IMR-90 (cell line): ENCODE results near the gene LRRN2. TPM values are rescaled to one million over a fixed set of nuclear protein-coding genes. Genes with fewer than 3 reads are reported as not detected.

Experiments
- ATAC-seq: fragments of 200-7000 bp; cut with Tn5 transposase; 2 replicates; pipeline ENCODE4 v1.9.1; 2020; ENCODE audit warnings: low read depth, mild to moderate bottlenecking, moderate library complexity
- BruUV-seq: library from RNA; stranded (reverse); fragments of 400-500 nt; replicated peaks from 2 replicates; lab custom pipeline; 2021; lab: Mats Ljungman, UMichigan
- CTCF ChIA-PET: fragments of 300-600 bp; formaldehyde crosslinking; extraction: SDS; loops from one replicate; lab custom pipeline; 2021; ENCODE audit warnings: antibody characterized with exemption; lab: Yijun Ruan, JAX
- POLR2A ChIA-PET: fragments of 300-600 bp; sonication (Branson Sonifier 250); formaldehyde crosslinking; loops from one replicate; lab custom pipeline; 2022; ENCODE audit warnings: antibody characterized with exemption; ENCODE audit not compliant: unreplicated experiment; lab: Charles Lee
- DNase-seq: peaks from one replicate; pipeline ENCODE4 v3.0.0; 2013
- H2AFZ ChIP-seq: replicated peaks from 2 replicates; pipeline ENCODE3; 2013; ENCODE audit warnings: low read length, mild to moderate bottlenecking; ENCODE audit not compliant: poor library complexity
- H2AK5ac ChIP-seq: 2 replicates; pipeline ENCODE4 v1.6.1; 2013; ENCODE audit warnings: low read depth, low read length, inconsistent platforms
- H2AK9ac ChIP-seq: replicated peaks from 2 replicates; pipeline ENCODE3; 2013; ENCODE audit warnings: mild to moderate bottlenecking, low read depth, low read length, moderate library complexity; ENCODE audit not compliant: poor library complexity
- H2BK120ac ChIP-seq: 2 replicates; pipeline ENCODE4 v1.6.1; 2013; ENCODE audit warnings: low read depth, low read length, inconsistent platforms
- H2BK15ac ChIP-seq: 3 replicates; pipeline ENCODE4 v1.6.1; 2013; ENCODE audit warnings: low read depth, low read length, inconsistent platforms
- H2BK20ac ChIP-seq: 2 replicates; pipeline ENCODE4 v1.6.1; 2013; ENCODE audit warnings: low read depth, mild to moderate bottlenecking, inconsistent platforms, low read length, moderate library complexity
- H2BK5ac ChIP-seq: 2 replicates; pipeline ENCODE4 v1.6.1; 2013; ENCODE audit warnings: mild to moderate bottlenecking, low read depth, low read length, inconsistent platforms; ENCODE audit not compliant: poor library complexity, severe bottlenecking
- H3K14ac ChIP-seq: replicated peaks from 2 replicates; pipeline ENCODE4 v1.6.1; 2013; ENCODE audit warnings: low read depth, low read length, inconsistent platforms
- H3K18ac ChIP-seq: 2 replicates; pipeline ENCODE4 v1.6.1; 2013; ENCODE audit warnings: low read depth, low read length, control low read depth
- H3K23ac ChIP-seq: 2 replicates; pipeline ENCODE4 v1.6.1; 2013; ENCODE audit warnings: low read depth, low read length, inconsistent platforms
- H3K27ac ChIP-seq: 2 replicates; pipeline ENCODE4 v1.5.1; 2013; ENCODE audit warnings: mild to moderate bottlenecking, control low read depth, low read length; ENCODE audit not compliant: insufficient read depth
- H3K27me3 ChIP-seq: 2 replicates; pipeline ENCODE4 v1.6.1; 2013; ENCODE audit warnings: low read length; ENCODE audit not compliant: control insufficient read depth, insufficient read depth
- H3K36me3 ChIP-seq: 2 replicates; pipeline ENCODE4 v1.6.1; 2013; ENCODE audit warnings: low read length, mixed read lengths; ENCODE audit not compliant: control insufficient read depth, insufficient read depth
- H3K4ac ChIP-seq: 2 replicates; pipeline ENCODE4 v1.6.1; 2013; ENCODE audit warnings: low read depth, low read length, inconsistent platforms
- H3K4me1 ChIP-seq: 2 replicates; pipeline ENCODE4 v1.6.1; 2013; ENCODE audit warnings: low read length, mixed read lengths; ENCODE audit not compliant: control insufficient read depth, insufficient read depth
- H3K4me2 ChIP-seq: 2 replicates; pipeline ENCODE4 v1.6.1; 2013; ENCODE audit warnings: low read depth, mild to moderate bottlenecking, control low read depth, low read length, moderate library complexity
- H3K4me3 ChIP-seq: 2 replicates; pipeline ENCODE4 v1.5.1; 2013; ENCODE audit warnings: low read depth, mild to moderate bottlenecking, control low read depth, low read length, moderate library complexity; ENCODE audit not compliant: insufficient read depth
- H3K56ac ChIP-seq: 2 replicates; pipeline ENCODE4 v1.6.1; 2013; ENCODE audit warnings: low read length, inconsistent platforms; ENCODE audit not compliant: insufficient read depth; ENCODE audit errors: extremely low read depth
- H3K79me1 ChIP-seq, 2 experiments: 2 replicates each; pipeline ENCODE4 v1.6.1; 2013; ENCODE audit warnings: low read length in 2 of 2, inconsistent platforms in 1 of 2, low read depth in 1 of 2
- H3K9ac ChIP-seq: 2 replicates; pipeline ENCODE4 v1.6.1; 2013; ENCODE audit warnings: low read depth, low read length, control low read depth
- H3K9me1 ChIP-seq: 2 replicates; pipeline ENCODE4 v1.6.1; 2013; ENCODE audit warnings: low read length, inconsistent platforms; ENCODE audit not compliant: insufficient read depth
- H3K9me3 ChIP-seq: 2 replicates; pipeline ENCODE4 v1.6.1; 2013; ENCODE audit warnings: low read length; ENCODE audit not compliant: control insufficient read depth, insufficient read depth
- H4K20me1 ChIP-seq: 2 replicates; pipeline ENCODE4 v1.6.1; 2013; ENCODE audit warnings: low read length, inconsistent platforms; ENCODE audit not compliant: insufficient read depth
- H4K5ac ChIP-seq: 2 replicates; pipeline ENCODE4 v1.6.1; 2013; ENCODE audit warnings: mild to moderate bottlenecking, low read depth, low read length, control low read depth
- H4K8ac ChIP-seq, 2 experiments: 2 replicates each; pipeline ENCODE4 v1.6.1; 2013; ENCODE audit warnings: low read depth in 2 of 2, low read length in 2 of 2, control low read depth in 1 of 2, inconsistent platforms in 1 of 2
- H4K91ac ChIP-seq: 2 replicates; pipeline ENCODE4 v1.6.1; 2013; ENCODE audit warnings: low read depth, low read length, inconsistent platforms; ENCODE audit not compliant: insufficient read depth
- BHLHE40 ChIP-seq: fragments of 150-350 bp; IDR thresholded peaks from 2 replicates; pipeline ENCODE4 v1.6.1; 2016; ENCODE audit warnings: mild to moderate bottlenecking, low read depth, low read length
- CEBPB ChIP-seq: IDR thresholded peaks from 2 replicates; pipeline ENCODE4 v1.6.1; 2012; ENCODE audit warnings: low read depth, low read length, improper control_type of control experiment
- CHD1 ChIP-seq: IDR thresholded peaks from 2 replicates; pipeline ENCODE4 v1.6.1; 2012; ENCODE audit warnings: low read depth, low read length, improper control_type of control experiment
- CTCF ChIP-seq: conservative IDR thresholded peaks from 2 replicates; pipeline ENCODE4 v1.5.1; 2012; ENCODE audit warnings: mild to moderate bottlenecking, low read depth, low read length, improper control_type of control experiment
- ELK1 ChIP-seq: fragments of 150-350 bp; IDR thresholded peaks from 2 replicates; pipeline ENCODE4 v1.6.1; 2016; ENCODE audit warnings: low read depth, mild to moderate bottlenecking, low read length, moderate library complexity, borderline replicate concordance
- FOS ChIP-seq: fragments of 150-350 bp; IDR thresholded peaks from 2 replicates; pipeline ENCODE4 v1.6.1; 2016; ENCODE audit warnings: low read depth, low read length
- MAFK ChIP-seq: IDR thresholded peaks from 2 replicates; pipeline ENCODE4 v1.6.1; 2012; ENCODE audit warnings: low read depth, low read length, improper control_type of control experiment
- MAZ ChIP-seq: IDR thresholded peaks from 2 replicates; pipeline ENCODE4 v1.6.1; 2012; ENCODE audit warnings: low read depth, mild to moderate bottlenecking, low read length, improper control_type of control experiment, moderate library complexity, borderline replicate concordance
- MXI1 ChIP-seq: IDR thresholded peaks from 2 replicates; pipeline ENCODE4 v1.6.1; 2012; ENCODE audit warnings: low read depth, mild to moderate bottlenecking, low read length, moderate library complexity, borderline replicate concordance
- NFE2L2 ChIP-seq: fragments of 150-350 bp; IDR thresholded peaks from 2 replicates; pipeline ENCODE4 v1.6.1; 2016; ENCODE audit warnings: low read depth, mild to moderate bottlenecking, low read length
- RAD21 ChIP-seq: IDR thresholded peaks from 2 replicates; pipeline ENCODE4 v1.6.1; 2012; ENCODE audit warnings: low read length, improper control_type of control experiment
- RCOR1 ChIP-seq: IDR thresholded peaks from 2 replicates; pipeline ENCODE4 v1.6.1; 2012; ENCODE audit warnings: mild to moderate bottlenecking, low read length, improper control_type of control experiment; ENCODE audit not compliant: insufficient replicate concordance
- RFX5 ChIP-seq: IDR thresholded peaks from 2 replicates; pipeline ENCODE4 v1.8.0; 2012; ENCODE audit warnings: low read depth, mild to moderate bottlenecking, low read length, moderate library complexity
- USF2 ChIP-seq: fragments of 150-350 bp; IDR thresholded peaks from 2 replicates; pipeline ENCODE4 v1.6.1; 2017; ENCODE audit warnings: mild to moderate bottlenecking, antibody characterized with exemption, low read length, low read depth
- WGBS, 2 experiments: methylation state at CpG; one replicate each; pipeline versions ENCODE4 v1.1.5 to v1.1.7; 2013; ENCODE audit warnings: missing lambda C conversion rate in 2 of 2; ENCODE audit not compliant: insufficient read length in 1 of 2; ENCODE audit errors: extremely low coverage in 2 of 2; 5-methylcytosine and 5-hydroxymethylcytosine counted together
- dilution Hi-C: fragments of 300-500 bp; cut with HindIII; formaldehyde crosslinking; loops from one replicate; pipeline ENCODE4 v1.14.3; 2018; ENCODE audit warnings: low sequenced_read_pairs; ENCODE audit not compliant: unreplicated experiment
- in situ Hi-C: fragments of 300-500 bp; cut with MboI; formaldehyde crosslinking; loops from 3 replicates; pipeline ENCODE4 v1.14.3; 2019; ENCODE audit warnings: low sequenced_read_pairs, inconsistent platforms, mixed read lengths
- intact Hi-C: fragments of 100-400 bp; cut with micrococcal nuclease; formaldehyde crosslinking; loops from 2 replicates; pipeline ENCODE4 v1.10.0; 2022
- polyA plus RNA-seq, 3 experiments: library from polyadenylated mRNA; depleted of rRNA; stranded (reverse); fragments of >200 nt; gene quantifications; 2 replicates each; pipeline ENCODE4 v1.2.3, GENCODE V29; 2012; ENCODE audit warnings: low replicate concordance in 1 of 3
- total RNA-seq: library from RNA; depleted of rRNA; stranded (reverse); fragments of >200 nt; gene quantifications from 2 replicates; pipeline ENCODE4 v1.2.3, GENCODE V29; 2012

Gene LRRN2
- total and polyA plus RNA-seq, 2 of the 4 experiments (the other 2 are of a cell fraction): not detected

- CTCF ChIA-PET: no interaction called here
- no peak for ATAC-seq
- no peak overlapping the region for H3K18ac ChIP-seq
Measured at GRCh38 chr1:204650911-204651570, 34.5 kb downstream of the LRRN2 start.

More at GRCh38 chr1:204650911-204651570, 34.5 kb downstream of the LRRN2 start:
- no peak for TF ChIP-seq MAFK
- TF ChIP-seq MXI1: no peak
- no peak for TF ChIP-seq CHD1
- TF ChIP-seq FOS: no peak
- no peak for TF ChIP-seq CTCF
- no peak for TF ChIP-seq USF2
- TF ChIP-seq CEBPB: no peak
- TF ChIP-seq RCOR1: no peak
- TF ChIP-seq RAD21: no peak
- no peak for TF ChIP-seq BHLHE40
- TF ChIP-seq MAZ: no peak
- TF ChIP-seq RFX5: no peak
- TF ChIP-seq ELK1: no peak
- TF ChIP-seq NFE2L2: no peak
- Histone ChIP-seq H4K8ac (no peak overlapping the region), H3K23ac (no peak overlapping the region), H3K79me1 (no peaks in the 10 kb centered on the region), H2BK120ac (no peak overlapping the region), H3K4me1 (no peaks in the 10 kb centered on the region), H2BK5ac (no peak overlapping the region), H3K27ac (no peak overlapping the region), H3K9me3 (no peaks in the 10 kb centered on the region), H3K9ac (no peak overlapping the region), H3K4ac (no peak overlapping the region), H4K5ac (no peak overlapping the region), H3K56ac (no peak overlapping the region), H2AK5ac (no peak overlapping the region), H3K4me2 (no peak overlapping the region), H3K9me1 (no peaks in the 10 kb centered on the region), H2AK9ac (no peak overlapping the region), H2BK20ac (no peak overlapping the region), H4K91ac (no peak overlapping the region), H3K4me3 (no peak overlapping the region), H4K20me1 (no peaks in the 10 kb centered on the region), H3K14ac (no peak overlapping the region), H3K27me3 (peaks cover 31% of the 10 kb centered on the region), H3K36me3 (no peaks in the 10 kb centered on the region), H2BK15ac (no peak overlapping the region), H2AFZ (no peak overlapping the region)
- no TSS peak for BruUV-seq
- dilution Hi-C loops (no loop called here), intact Hi-C loops (no loop called here), in situ Hi-C loops (no loop called here)
- DNase-seq: no peak
- WGBS, 2 experiments: 38% methylated on average over 3 of the region's 7 CpGs; no CpG with 5 or more reads in 1 of the 2 experiments
- POLR2A ChIA-PET: no interaction called here
